Panc1 (cell line): ENCODE measurements around the gene KRTAP3-3. TPM values are rescaled to one million over a fixed set of nuclear protein-coding genes. Genes with fewer than 3 reads are reported as not detected.

Experiments
- ATAC-seq: fragments of 200-7000 bp; cut with Tn5 transposase; 2 replicates; pipeline ENCODE4 v1.9.1; 2020; ENCODE audit warnings: mild to moderate bottlenecking, moderate library complexity
- BruUV-seq: library from RNA; stranded (reverse); fragments of 400-500 nt; replicated peaks from 2 replicates; lab custom pipeline; 2021; lab: Mats Ljungman, UMichigan
- CTCF ChIA-PET: fragments of 300-600 bp; sonication (Branson Sonifier 250); formaldehyde crosslinking; loops from one replicate; lab custom pipeline; 2022; ENCODE audit warnings: antibody characterized with exemption; lab: Charles Lee
- POLR2A ChIA-PET: fragments of 300-600 bp; sonication (Branson Sonifier 250); formaldehyde crosslinking; loops from one replicate; lab custom pipeline; 2022; ENCODE audit warnings: antibody characterized with exemption; lab: Charles Lee
- DNase-seq: peaks from one replicate; pipeline ENCODE4 v3.0.0-alpha.2; 2010; ENCODE audit warnings: low read depth, low spot score
- H3K27ac ChIP-seq: 2 replicates; pipeline ENCODE4 v1.5.1; 2011; ENCODE audit warnings: mild to moderate bottlenecking, low read length, inconsistent platforms
- H3K27me3 ChIP-seq: fragments of 200-500 bp; sonication (Bioruptor generic); 2 replicates; pipeline ENCODE4 v1.6.0; 2014; ENCODE audit warnings: low read length, inconsistent platforms; ENCODE audit not compliant: control insufficient read depth, insufficient read depth
- H3K36me3 ChIP-seq: fragments of 200-500 bp; sonication (Bioruptor generic); 2 replicates; pipeline ENCODE4 v1.5.1; 2014; ENCODE audit warnings: inconsistent platforms, mild to moderate bottlenecking, low read length, moderate library complexity; ENCODE audit not compliant: control insufficient read depth, insufficient read depth
- H3K4me1 ChIP-seq: 2 replicates; pipeline ENCODE4 v1.5.1; 2011; ENCODE audit warnings: inconsistent platforms, mild to moderate bottlenecking, low read length, moderate library complexity; ENCODE audit not compliant: control insufficient read depth, insufficient read depth
- H3K4me3 ChIP-seq, 2 experiments: 2 replicates each; pipeline ENCODE4 v1.5.1; 2011 to 2012; ENCODE audit warnings: low read depth in 2 of 2, low read length in 2 of 2, mild to moderate bottlenecking in 2 of 2, inconsistent platforms in 1 of 2, moderate library complexity in 1 of 2
- H3K9me3 ChIP-seq: fragments of 200-500 bp; sonication (Bioruptor generic); 2 replicates; pipeline ENCODE4 v1.5.1; 2014; ENCODE audit warnings: low read depth, mild to moderate bottlenecking, inconsistent platforms, low read length, moderate library complexity; ENCODE audit not compliant: control insufficient read depth, insufficient read depth
- CTCF ChIP-seq: fragments of 450-650 bp; IDR thresholded peaks from 2 replicates; pipeline ENCODE4 v1.5.1; 2017; ENCODE audit warnings: mild to moderate bottlenecking
- POLR2AphosphoS5 ChIP-seq: IDR thresholded peaks from 2 replicates; pipeline ENCODE4 v1.6.1; 2012; ENCODE audit warnings: mild to moderate bottlenecking, low read depth, low read length, moderate library complexity
- REST ChIP-seq, 2 experiments: IDR thresholded peaks; 2 replicates each; pipeline ENCODE4 v1.6.1; 2011 to 2012; ENCODE audit warnings: low read depth in 2 of 2, control low read depth in 1 of 2, low read length in 1 of 2, mild to moderate bottlenecking in 1 of 2, moderate library complexity in 1 of 2; ENCODE audit not compliant: insufficient read depth in 1 of 2
- SIN3A ChIP-seq: IDR thresholded peaks from 2 replicates; pipeline ENCODE4 v1.6.1; 2012; ENCODE audit warnings: low read depth, mild to moderate bottlenecking, low read length, moderate library complexity, borderline replicate concordance; ENCODE audit not compliant: insufficient read depth
- TCF7L2 ChIP-seq: IDR thresholded peaks from 2 replicates; pipeline ENCODE4 v1.6.1; 2011; ENCODE audit warnings: mild to moderate bottlenecking, low read depth, low read length, inconsistent platforms
- in situ Hi-C: cut with HindIII; loops from 2 replicates; pipeline ENCODE4 v1.10.0; 2016; ENCODE audit warnings: low sequenced_read_pairs, low pct_unique_long_range_greater_than_20kb
- intact Hi-C: fragments of 100-400 bp; cut with micrococcal nuclease; formaldehyde crosslinking; loops from one replicate; pipeline ENCODE4 v1.10.0; 2022; ENCODE audit not compliant: unreplicated experiment
- total RNA-seq: library from RNA; stranded (reverse); gene quantifications from one replicate; pipeline ENCODE4 v1.2.1, GENCODE V29; 2021; ENCODE audit not compliant: unreplicated experiment

Gene KRTAP3-3
- total RNA-seq, 1 experiment from 2014 or later, result not detected

GRCh38 chr17:40967582-40967981 lies 26.4 kb downstream of the KRTAP3-3 start:
- POLR2A ChIA-PET, result interaction anchor here (0.6 kb wide), 1 partner anchor 261 kb away, joined by 3 read pairs; no protein-coding TSS in a partner anchor
- no peak for DNase-seq

GRCh38 chr17:40966848-40967247 lies 27.1 kb downstream of the KRTAP3-3 start, which contains the start of gene KRT39:
Gene KRT39 (minus strand): TSS chr17:40966948. CDS start chr17:40966856, 92 bp downstream.
- no peaks in the 10 kb centered on the region for H3K36me3 ChIP-seq
- no peak within 1 kb of the TSS for H3K4me3 ChIP-seq
- intact Hi-C loops, result no loop called here
- no peaks in the 10 kb centered on the region for H3K27me3 ChIP-seq
- POLR2A ChIA-PET, result interaction anchor here (0.6 kb wide), 1 partner anchor 261 kb away, joined by 3 read pairs; no protein-coding TSS in a partner anchor
- H3K9me3 ChIP-seq, result no peaks in the 10 kb centered on the region
- H3K27ac ChIP-seq, result no peak within 1 kb of the TSS
- no peaks in the 10 kb centered on the region for H3K4me1 ChIP-seq
- CTCF ChIA-PET, result no interaction called here
- BruUV-seq, result no TSS peak
- ATAC-seq (no peak), DNase-seq (no peak)
- TF ChIP-seq CTCF, result no peak
- no peak for TF ChIP-seq REST (IDR thresholded peaks at IDR 0.05; ENCODE audit: insufficient read depth in 1 of 2, low read depth in 2 of 2, low read length in 1 of 2)
- TF ChIP-seq TCF7L2, result no peak
- no peak for TF ChIP-seq POLR2AphosphoS5
- TF ChIP-seq SIN3A, result no peak
- in situ Hi-C loops, result no loop called here

More at GRCh38 chr17:40967582-40967981, 26.4 kb downstream of the KRTAP3-3 start:
- intact Hi-C loops (no loop called here), in situ Hi-C loops (no loop called here)
- H3K27ac ChIP-seq, result no peak overlapping the region
- H3K4me3 ChIP-seq, result no peak overlapping the region
- CTCF ChIA-PET, result no interaction called here
- no peaks in the 10 kb centered on the region for H3K36me3 ChIP-seq
- no peaks in the 10 kb centered on the region for H3K4me1 ChIP-seq
- BruUV-seq, result no TSS peak
- H3K27me3 ChIP-seq, result no peaks in the 10 kb centered on the region
- no peak for ATAC-seq
- TF ChIP-seq CTCF (no peak), SIN3A (no peak), POLR2AphosphoS5 (no peak), TCF7L2 (no peak), REST (IDR thresholded peaks at IDR 0.05; ENCODE audit: insufficient read depth in 1 of 2, low read depth in 2 of 2, low read length in 1 of 2) (no peak)
- no peaks in the 10 kb centered on the region for H3K9me3 ChIP-seq
